ENCODE results near the gene BMP8A.

- TF ChIP-seq SETDB1 (IDR thresholded peaks at IDR 0.05; ENCODE audit: insufficient read length, low read length): no peak
- no peak for TF ChIP-seq PBX3 (CRISPR knock-in tag; IDR thresholded peaks at IDR 0.05)
- TF ChIP-seq ZNF785 (tag by site-specific recombination; IDR thresholded peaks at IDR 0.05): no peak
- no peak for TF ChIP-seq TCF7L2 (IDR thresholded peaks at IDR 0.05; ENCODE audit: borderline replicate concordance, low read depth, low read length)
- TF ChIP-seq CTCF (tag by site-specific recombination; IDR thresholded peaks at IDR 0.05): no peak
- no peak for TF ChIP-seq PRDM6 (tag by site-specific recombination; IDR thresholded peaks at IDR 0.05)
Observed at GRCh38 chr1:39450956-39451606, 40.4 kb upstream of the BMP8A start.

All from HEK293 (cell line).